Measurements from ENCODE around the gene LCNL1. TPM values are rescaled to one million over a fixed set of nuclear protein-coding genes. Genes with fewer than 3 reads are reported as not detected.
A peak's percentile ranks its signal among the peaks of the same experiment; 100 is the strongest.

LCNL1 gene
- total RNA-seq, 2 donors from 2014 or later: not detected

DNA sequence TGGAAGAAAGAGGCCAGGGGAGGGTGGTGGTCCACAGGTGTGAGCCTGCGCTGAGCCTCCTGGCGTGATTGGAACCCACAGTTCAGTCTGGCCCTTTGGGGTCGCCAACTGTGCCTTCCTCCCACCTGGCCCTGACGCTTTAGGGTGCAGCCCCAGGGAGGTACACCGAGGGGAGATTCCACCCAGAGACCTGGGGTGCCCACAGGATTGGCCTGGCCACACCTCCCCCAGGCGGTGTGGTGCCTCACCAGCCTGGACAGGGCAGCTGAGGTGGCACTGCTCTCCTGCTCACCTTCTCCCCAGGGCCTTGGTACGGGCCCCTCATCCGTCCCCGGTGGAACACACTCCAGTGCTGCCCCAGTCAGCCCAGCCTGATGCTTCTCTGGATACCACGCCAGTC is 14.6 kb downstream of the LCNL1 start:
- Histone ChIP-seq H3K27ac (no peak overlapping the region), H3K36me3 (replicated peaks in 1 of 2; ENCODE audit: insufficient read depth in 1 of 2, low read depth in 2 of 2) (no peaks in the 10 kb centered on the region), H3K9me3 (no peaks in the 10 kb centered on the region), H3K4me3 (no peak overlapping the region), H3K4me1 (peaks cover 31% of the 10 kb centered on the region), H3K27me3 (no peaks in the 10 kb centered on the region)
- WGBS, 2 donors: 69 to 74% methylated on average over 5 to 10 of the region's 10 CpGs
- ATAC-seq (no peak), DNase-seq (no peak)
- intact Hi-C loops (cut with DNase I): no loop called here
- TF ChIP-seq, protein P1, sequence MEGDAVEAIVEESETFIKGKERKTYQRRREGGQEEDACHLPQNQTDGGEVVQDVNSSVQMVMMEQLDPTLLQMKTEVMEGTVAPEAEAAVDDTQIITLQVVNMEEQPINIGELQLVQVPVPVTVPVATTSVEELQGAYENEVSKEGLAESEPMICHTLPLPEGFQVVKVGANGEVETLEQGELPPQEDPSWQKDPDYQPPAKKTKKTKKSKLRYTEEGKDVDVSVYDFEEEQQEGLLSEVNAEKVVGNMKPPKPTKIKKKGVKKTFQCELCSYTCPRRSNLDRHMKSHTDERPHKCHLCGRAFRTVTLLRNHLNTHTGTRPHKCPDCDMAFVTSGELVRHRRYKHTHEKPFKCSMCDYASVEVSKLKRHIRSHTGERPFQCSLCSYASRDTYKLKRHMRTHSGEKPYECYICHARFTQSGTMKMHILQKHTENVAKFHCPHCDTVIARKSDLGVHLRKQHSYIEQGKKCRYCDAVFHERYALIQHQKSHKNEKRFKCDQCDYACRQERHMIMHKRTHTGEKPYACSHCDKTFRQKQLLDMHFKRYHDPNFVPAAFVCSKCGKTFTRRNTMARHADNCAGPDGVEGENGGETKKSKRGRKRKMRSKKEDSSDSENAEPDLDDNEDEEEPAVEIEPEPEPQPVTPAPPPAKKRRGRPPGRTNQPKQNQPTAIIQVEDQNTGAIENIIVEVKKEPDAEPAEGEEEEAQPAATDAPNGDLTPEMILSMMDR (IDR thresholded peaks at IDR 0.05): no peak
- no peak for TF ChIP-seq POLR2A (IDR thresholded peaks at IDR 0.05)

DNA sequence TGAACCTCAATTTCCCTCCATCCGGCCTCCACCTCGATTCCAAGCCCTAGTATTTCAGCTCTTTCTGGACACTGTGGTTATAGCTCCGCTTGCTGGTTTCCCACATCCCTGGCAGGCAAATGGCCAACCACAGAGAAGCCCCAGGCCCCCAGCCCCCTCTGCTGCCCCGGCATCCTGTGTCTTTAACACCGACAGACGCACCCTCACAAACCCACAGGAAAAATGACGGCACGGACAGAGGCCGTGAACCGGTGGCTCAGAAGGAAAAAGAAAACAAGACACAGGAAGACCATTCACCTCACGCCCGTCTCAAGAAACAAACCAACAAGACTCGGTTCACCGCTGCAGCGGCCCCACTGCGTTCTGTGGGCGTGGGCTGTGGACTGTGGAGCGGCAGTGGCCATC is 15.0 kb downstream of the LCNL1 start:
- no peak for ATAC-seq
- Histone ChIP-seq H3K27ac (no peak overlapping the region), H3K36me3 (replicated peaks in 1 of 2; ENCODE audit: insufficient read depth in 1 of 2, low read depth in 2 of 2) (no peaks in the 10 kb centered on the region), H3K4me1 (peaks cover 28% of the 10 kb centered on the region), H3K9me3 (no peaks in the 10 kb centered on the region), H3K27me3 (no peaks in the 10 kb centered on the region), H3K4me3 (no peak overlapping the region)
- intact Hi-C loops (cut with DNase I): no loop called here
- 65 to 73% methylated on average over 18 of the region's 18 CpGs for WGBS, 2 donors
- TF ChIP-seq, protein P1 (IDR thresholded peaks at IDR 0.05): no peak
- TF ChIP-seq POLR2A (IDR thresholded peaks at IDR 0.05): no peak
- DNase-seq: no peak

DNA sequence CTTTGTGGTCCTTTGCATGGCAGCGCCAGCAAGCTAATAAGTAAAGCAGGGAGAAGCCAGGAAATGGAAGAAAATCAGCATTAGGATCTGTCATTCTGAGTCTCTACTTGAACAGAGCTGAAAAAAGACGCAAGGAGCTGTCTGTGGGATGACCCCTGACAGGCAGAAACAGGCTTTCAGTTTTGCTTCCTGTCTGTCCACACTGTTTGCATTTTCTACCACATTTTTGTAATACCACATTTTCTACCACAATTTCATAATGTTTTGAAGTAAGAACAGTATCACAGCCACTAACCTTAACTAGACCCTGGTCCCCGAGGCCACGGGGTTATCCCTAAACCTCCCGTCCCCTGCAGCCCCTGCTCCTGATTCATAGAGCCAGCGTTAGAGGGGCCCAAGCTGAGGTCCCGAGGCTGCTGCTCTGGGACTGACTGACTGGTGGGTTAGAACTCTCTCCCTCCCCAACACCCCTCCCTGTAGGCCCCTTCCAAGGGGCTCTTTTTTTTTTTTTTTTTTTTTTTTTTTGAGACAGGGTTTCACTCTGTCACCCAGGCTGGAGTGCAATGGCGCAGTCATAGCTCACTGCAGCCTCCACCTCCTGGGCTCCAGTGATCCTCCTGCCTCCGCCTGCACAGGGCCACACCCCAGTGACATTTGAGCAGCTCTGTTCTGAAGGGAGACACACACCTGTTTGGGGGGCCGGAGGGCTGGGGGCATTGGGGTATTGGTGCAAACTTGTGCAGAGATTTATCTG is 17.6 kb downstream of the LCNL1 start:
- Histone ChIP-seq H3K36me3 (replicated peaks in 1 of 2; ENCODE audit: insufficient read depth in 1 of 2, low read depth in 2 of 2) (no peaks in the 10 kb centered on the region), H3K4me3 (no peak overlapping the region), H3K27ac (peak overlapping the region in 1 of 4 donors; percentile 42), H3K4me1 (peaks cover 14% of the 10 kb centered on the region), H3K27me3 (no peaks in the 10 kb centered on the region), H3K9me3 (no peaks in the 10 kb centered on the region)
- 60 to 63% methylated on average over 8 to 9 of the region's 10 CpGs for WGBS, 2 donors
- TF ChIP-seq, protein P1 (IDR thresholded peaks at IDR 0.05): no peak
- no peak for TF ChIP-seq POLR2A (IDR thresholded peaks at IDR 0.05)
- intact Hi-C loops (cut with DNase I): no loop called here
- DNase-seq: no peak
- no peak for ATAC-seq

DNA sequence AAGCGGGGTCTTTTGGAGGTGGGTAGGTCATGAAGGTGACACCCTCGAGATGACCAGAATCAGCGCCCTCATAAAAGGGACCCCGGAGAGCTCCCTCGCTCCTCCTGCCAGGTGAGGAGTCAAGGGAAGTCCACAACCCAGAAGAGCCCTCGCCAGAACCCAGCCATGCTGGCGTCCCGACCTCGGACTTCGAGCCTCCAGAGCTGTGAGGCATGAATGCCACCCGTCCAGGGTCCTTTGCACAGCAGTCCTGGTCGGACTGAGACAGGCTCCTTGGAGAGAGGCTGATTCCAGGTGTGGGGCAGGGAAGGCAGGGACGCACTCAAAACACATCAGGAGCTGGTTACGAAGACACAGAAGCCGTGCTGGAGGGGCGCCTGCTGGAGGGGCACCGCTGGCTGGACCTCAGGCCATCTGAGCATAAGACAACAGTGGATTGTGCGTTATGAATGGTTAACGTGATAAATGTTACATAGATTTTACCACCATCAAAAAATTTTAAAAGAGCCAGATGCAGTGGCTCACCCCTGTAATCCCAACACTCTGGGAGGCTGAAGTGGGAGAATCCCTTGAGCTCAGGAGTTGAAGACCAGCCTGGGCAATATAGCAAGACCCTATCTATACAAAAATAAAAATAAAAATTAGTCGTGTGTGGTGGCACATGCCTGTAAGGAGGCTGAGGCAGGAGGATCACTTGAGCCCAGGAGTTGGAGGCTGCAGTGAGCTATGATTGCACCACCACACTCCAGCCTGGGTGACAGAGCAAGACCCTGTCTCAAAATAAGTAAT is 19.3 kb downstream of the LCNL1 start:
- no peaks in the 10 kb centered on the region for H3K36me3 ChIP-seq (replicated peaks in 1 of 2; ENCODE audit: insufficient read depth in 1 of 2, low read depth in 2 of 2)
- intact Hi-C loops (cut with DNase I): no loop called here
- H3K4me1 ChIP-seq: peaks cover under 1% of the 10 kb centered on the region
- no peaks in the 10 kb centered on the region for H3K27me3 ChIP-seq
- no peak overlapping the region for H3K4me3 ChIP-seq
- DNase-seq (no peak), ATAC-seq (no peak)
- H3K9me3 ChIP-seq: no peaks in the 10 kb centered on the region
- TF ChIP-seq, protein P1 (IDR thresholded peaks at IDR 0.05): no peak
- no peak for TF ChIP-seq POLR2A (IDR thresholded peaks at IDR 0.05)
- H3K27ac ChIP-seq: no peak overlapping the region
- WGBS, 2 donors: 68 to 74% methylated on average over 13 to 20 of the region's 20 CpGs
